Endothelial cell of umbilical vein (primary cell): ENCODE data around the gene C1orf105. TPM values are rescaled to one million over a fixed set of nuclear protein-coding genes. Genes with fewer than 3 reads are reported as not detected.

Experiments used
- BruUV-seq: library from RNA; stranded (reverse); fragments of 400-500 nt; replicated peaks from 2 replicates; lab custom pipeline; 2021; lab: Mats Ljungman, UMichigan
- CTCF ChIA-PET: fragments of 300-600, 350-600 bp; sonication (Branson Sonifier 250); formaldehyde crosslinking; loops from one replicate; lab custom pipeline; 2021; ENCODE audit warnings: antibody characterized with exemption, inconsistent platforms; lab: Charles Lee
- POLR2A ChIA-PET: fragments of 300-600, 350-600 bp; sonication (Branson Sonifier 250); formaldehyde crosslinking; loops from one replicate; lab custom pipeline; 2021; ENCODE audit warnings: antibody characterized with exemption, inconsistent platforms; lab: Charles Lee
- DNase-seq: peaks from one replicate; pipeline ENCODE4 v3.0.0-alpha.2; 2011; ENCODE audit warnings: low read depth, low spot score
- FAIRE-seq: peaks from 2 replicates; lab custom pipeline; 2011; peaks lifted over from hg19 to GRCh38; lab: Jason Lieb, UNC
- H2AFZ ChIP-seq: 2 replicates; pipeline ENCODE4 v1.6.0; 2012; ENCODE audit warnings: low read depth, low read length, control low read depth, inconsistent platforms
- H3K27ac ChIP-seq: 2 replicates; pipeline ENCODE4 v1.5.1; 2011; ENCODE audit warnings: low read depth, mild to moderate bottlenecking, control low read depth, low read length, moderate library complexity; ENCODE audit not compliant: insufficient read depth
- H3K27me3 ChIP-seq, 2 experiments: 2 replicates each; pipeline versions ENCODE4 v1.6.0 to v1.6.1; 2011; ENCODE audit warnings: low read length in 2 of 2, mixed read lengths in 1 of 2; ENCODE audit not compliant: control insufficient read depth in 2 of 2, insufficient read depth in 2 of 2
- H3K36me3 ChIP-seq, 2 experiments: 2 replicates in 1 of 2; 3 replicates in 1 of 2; pipeline ENCODE4 v1.5.1; 2011; ENCODE audit warnings: low read length in 2 of 2, mild to moderate bottlenecking in 1 of 2, moderate library complexity in 1 of 2; ENCODE audit not compliant: control insufficient read depth in 2 of 2, insufficient read depth in 2 of 2; ENCODE audit errors: extremely low read depth in 1 of 2
- H3K4me1 ChIP-seq: 3 replicates; pipeline ENCODE4 v1.5.1; 2011; ENCODE audit warnings: mild to moderate bottlenecking, low read length; ENCODE audit not compliant: control insufficient read depth, insufficient read depth; ENCODE audit errors: extremely low read depth
- H3K4me2 ChIP-seq: 2 replicates; pipeline ENCODE4 v1.6.1; 2011; ENCODE audit warnings: low read length, control low read depth, mixed read lengths; ENCODE audit not compliant: insufficient read depth
- H3K4me3 ChIP-seq, 3 experiments: fragments of 200-600 bp in 1 of 3; sonication (generic), shearing (Covaris generic) in 1 of 3; replicated peaks in 1 of 3; 2 replicates each; pipeline ENCODE4 v1.5.1; 2011 to 2016; ENCODE audit warnings: control low read depth in 3 of 3, low read length in 3 of 3, mild to moderate bottlenecking in 2 of 3, inconsistent platforms in 1 of 3, low read depth in 1 of 3, moderate library complexity in 1 of 3; ENCODE audit not compliant: insufficient read depth in 1 of 3
- H3K79me2 ChIP-seq: 2 replicates; pipeline ENCODE4 v1.6.0; 2012; ENCODE audit warnings: low read length, inconsistent platforms; ENCODE audit not compliant: control insufficient read depth, insufficient read depth
- H3K9ac ChIP-seq: replicated peaks from 2 replicates; pipeline ENCODE3; 2011; ENCODE audit warnings: low read length, control low read depth; ENCODE audit not compliant: insufficient read depth; ENCODE audit errors: extremely low read depth
- H3K9me1 ChIP-seq: replicated peaks from 3 replicates; pipeline ENCODE4 v1.6.0; 2011; ENCODE audit warnings: mild to moderate bottlenecking, low read length; ENCODE audit not compliant: control insufficient read depth, insufficient read depth; ENCODE audit errors: extremely low read depth
- H3K9me3 ChIP-seq: replicated peaks from 2 replicates; pipeline ENCODE4 v1.5.1; 2012; ENCODE audit warnings: low read length, inconsistent platforms; ENCODE audit not compliant: control insufficient read depth, insufficient read depth
- H4K20me1 ChIP-seq: replicated peaks from 2 replicates; pipeline ENCODE3; 2011; ENCODE audit warnings: mild to moderate bottlenecking, low read length; ENCODE audit not compliant: control insufficient read depth, insufficient read depth; ENCODE audit errors: extremely low read depth
- EZH2 ChIP-seq: IDR thresholded peaks from 2 replicates; pipeline ENCODE4 v1.6.1; 2012; ENCODE audit warnings: borderline replicate concordance, low read depth, mild to moderate bottlenecking, moderate library complexity, low read length, inconsistent platforms; ENCODE audit not compliant: severe bottlenecking
- FOS ChIP-seq: IDR thresholded peaks from 2 replicates; pipeline ENCODE4 v1.6.1; 2011; ENCODE audit warnings: mild to moderate bottlenecking, low read length, moderate library complexity, borderline replicate concordance; ENCODE audit not compliant: insufficient read depth
- GATA2 ChIP-seq: IDR thresholded peaks from 2 replicates; pipeline ENCODE4 v1.7.0; 2011; ENCODE audit warnings: low read depth, mild to moderate bottlenecking, moderate library complexity, mixed read lengths, low read length; ENCODE audit not compliant: insufficient read length, insufficient read depth
- JUN ChIP-seq: IDR thresholded peaks from 2 replicates; pipeline ENCODE4 v1.6.1; 2011; ENCODE audit warnings: borderline replicate concordance, low read depth; ENCODE audit not compliant: insufficient read length, insufficient read depth
- MYC ChIP-seq: IDR thresholded peaks from one replicate; pipeline ENCODE4 v1.6.1; 2011; ENCODE audit warnings: mild to moderate bottlenecking, low read depth, low read length
- POLR2A ChIP-seq: IDR thresholded peaks from 2 replicates; pipeline ENCODE4 v1.6.1; 2012; ENCODE audit warnings: low read depth, mild to moderate bottlenecking, control low read depth, low read length
- POLR2AphosphoS5 ChIP-seq: IDR thresholded peaks from 2 replicates; pipeline ENCODE4 v1.6.1; 2012; ENCODE audit warnings: low read depth, mild to moderate bottlenecking, control low read depth, low read length, moderate library complexity; ENCODE audit not compliant: insufficient read depth
- dilution Hi-C: fragments of 300-500 bp; cut with MboI; formaldehyde crosslinking; loops from one replicate; pipeline ENCODE4 v1.15.0; 2019; ENCODE audit warnings: low sequenced_read_pairs; ENCODE audit not compliant: extremely low pct_ligation_motif_present
- intact Hi-C: fragments of 100-400 bp; cut with micrococcal nuclease; formaldehyde crosslinking; loops from one replicate; pipeline ENCODE4 v1.10.0; 2022
- polyA plus RNA-seq, 4 experiments: library from polyadenylated mRNA; depleted of rRNA in 3 of 4; stranded (reverse) in 3 of 4; unstranded in 1 of 4; fragments of >200 nt; gene quantifications; 2 replicates each; pipeline versions ENCODE4 v1.2.1 to v1.2.3, GENCODE V29; 2011 to 2012; ENCODE audit warnings: missing spikeins in 1 of 4
- total RNA-seq: library from RNA; stranded (reverse); gene quantifications from 2 replicates; pipeline ENCODE4 v1.2.3, GENCODE V29; 2021
- TF ChIP-seq, protein P1 (sequence below), 2 donors: IDR thresholded peaks; 1 replicate in 1 of 2; 2 replicates in 1 of 2; pipeline ENCODE4 v1.5.1; 2011; ENCODE audit warnings: low read length in 2 of 2, mild to moderate bottlenecking in 2 of 2, moderate library complexity in 2 of 2, control low read depth in 1 of 2, inconsistent platforms in 1 of 2, low read depth in 1 of 2; ENCODE audit not compliant: insufficient read depth in 1 of 2; ENCODE audit errors: extremely low read depth in 1 of 2
- TF ChIP-seq, protein P2 (sequence below): IDR thresholded peaks from 2 replicates; pipeline ENCODE4 v1.6.1; 2011; ENCODE audit not compliant: insufficient read depth, insufficient read length

Gene C1orf105
- total and polyA plus RNA-seq, 2 donors (not counting 3 experiments of a cell fraction or from before 2014, with no cell fraction given) = not detected

DNA sequence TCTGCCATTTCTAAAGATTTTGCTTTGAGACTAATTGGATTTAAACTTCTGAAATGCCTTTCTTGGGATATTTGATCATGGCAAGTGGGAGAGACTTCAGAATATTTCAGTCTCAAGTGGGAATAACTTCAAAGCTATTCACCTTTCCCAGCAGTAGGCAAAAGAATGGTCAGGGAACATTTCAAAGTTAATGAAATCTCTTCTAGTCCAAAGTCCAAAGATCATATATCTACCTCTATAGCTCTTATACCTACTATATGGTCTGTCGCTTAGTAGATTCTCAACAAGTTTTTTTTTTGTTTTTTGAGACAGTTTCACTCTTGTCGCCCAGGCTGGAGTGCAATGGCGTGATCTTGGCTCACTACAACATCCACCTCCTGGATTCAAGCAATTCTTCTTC, 67.9 kb downstream of the C1orf105 start:
- Histone ChIP-seq H4K20me1 (no peaks in the 10 kb centered on the region), H3K79me2 (no peaks in the 10 kb centered on the region), H3K4me2 (no peak overlapping the region), H3K9ac (no peak overlapping the region), H3K9me3 (no peaks in the 10 kb centered on the region), H2AFZ (no peak overlapping the region), H3K27ac (no peak overlapping the region), H3K4me1 (no peaks in the 10 kb centered on the region), H3K36me3 (no peaks in the 10 kb centered on the region), H3K9me1 (no peaks in the 10 kb centered on the region), H3K27me3 (peaks cover 22 to 53% of the 10 kb centered on the region in 2 experiments), H3K4me3 (no peak overlapping the region)
- TF ChIP-seq POLR2AphosphoS5 (no peak), POLR2A (no peak), EZH2 (no peak), GATA2 (no peak), MYC (no peak), JUN (no peak), FOS (no peak)
- TF ChIP-seq, protein P1, sequence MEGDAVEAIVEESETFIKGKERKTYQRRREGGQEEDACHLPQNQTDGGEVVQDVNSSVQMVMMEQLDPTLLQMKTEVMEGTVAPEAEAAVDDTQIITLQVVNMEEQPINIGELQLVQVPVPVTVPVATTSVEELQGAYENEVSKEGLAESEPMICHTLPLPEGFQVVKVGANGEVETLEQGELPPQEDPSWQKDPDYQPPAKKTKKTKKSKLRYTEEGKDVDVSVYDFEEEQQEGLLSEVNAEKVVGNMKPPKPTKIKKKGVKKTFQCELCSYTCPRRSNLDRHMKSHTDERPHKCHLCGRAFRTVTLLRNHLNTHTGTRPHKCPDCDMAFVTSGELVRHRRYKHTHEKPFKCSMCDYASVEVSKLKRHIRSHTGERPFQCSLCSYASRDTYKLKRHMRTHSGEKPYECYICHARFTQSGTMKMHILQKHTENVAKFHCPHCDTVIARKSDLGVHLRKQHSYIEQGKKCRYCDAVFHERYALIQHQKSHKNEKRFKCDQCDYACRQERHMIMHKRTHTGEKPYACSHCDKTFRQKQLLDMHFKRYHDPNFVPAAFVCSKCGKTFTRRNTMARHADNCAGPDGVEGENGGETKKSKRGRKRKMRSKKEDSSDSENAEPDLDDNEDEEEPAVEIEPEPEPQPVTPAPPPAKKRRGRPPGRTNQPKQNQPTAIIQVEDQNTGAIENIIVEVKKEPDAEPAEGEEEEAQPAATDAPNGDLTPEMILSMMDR (IDR thresholded peaks at IDR 0.05; ENCODE audit: extremely low read depth in 1 of 2, insufficient read depth in 1 of 2, low read depth in 1 of 2, low read length in 2 of 2) = no peak
- TF ChIP-seq, protein P2, sequence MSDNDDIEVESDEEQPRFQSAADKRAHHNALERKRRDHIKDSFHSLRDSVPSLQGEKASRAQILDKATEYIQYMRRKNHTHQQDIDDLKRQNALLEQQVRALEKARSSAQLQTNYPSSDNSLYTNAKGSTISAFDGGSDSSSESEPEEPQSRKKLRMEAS = no peak
- dilution Hi-C loops = no loop called here
- ChIA-PET POLR2A (no interaction called here), CTCF (interaction anchor here (1.5 to 1.8 kb wide), 2 partner anchors 9 to 486 kb away, joined by 3 to 4 read pairs; no protein-coding TSS in a partner anchor)
- intact Hi-C loops = no loop called here
- no TSS peak for BruUV-seq
- DNase-seq (no peak), FAIRE-seq (no peak)
